ENCODE results near the gene RHOA. TPM values are rescaled to one million over a fixed set of nuclear protein-coding genes. Genes with fewer than 3 reads are reported as not detected.

RHOA gene
- total RNA-seq, 4 donors from 2014 or later: 244 to 411 (median 282) TPM

DNA sequence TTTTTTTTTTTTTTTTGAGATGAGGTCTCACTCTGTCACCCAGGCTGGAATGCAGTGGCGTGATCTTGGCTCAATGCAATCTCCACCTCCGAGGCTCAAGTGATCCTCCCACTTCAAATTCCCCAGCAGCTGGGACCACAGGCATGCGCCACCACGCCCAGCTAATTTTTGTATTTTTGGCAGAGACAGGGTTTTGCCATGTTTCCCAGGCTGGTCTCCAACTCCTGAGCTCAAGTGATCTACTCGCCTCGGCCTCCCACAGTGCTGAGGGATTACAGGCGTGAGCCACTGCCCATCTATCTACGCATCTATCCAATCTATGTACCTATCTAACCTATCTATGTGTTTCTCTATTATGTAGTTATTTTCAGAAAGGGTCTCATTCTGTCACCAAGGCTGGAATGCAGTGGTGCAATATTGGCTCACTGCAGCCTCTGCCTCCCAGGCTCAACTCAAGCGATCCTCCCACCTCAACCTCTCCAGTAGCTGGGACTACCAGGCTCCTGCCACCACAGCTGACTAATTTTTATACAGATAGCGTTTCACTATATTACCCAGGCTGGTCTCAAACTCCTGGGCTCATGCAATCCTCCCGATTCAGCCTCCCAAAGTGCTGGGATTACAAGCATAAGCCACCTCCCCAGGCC is 33.4 kb downstream of the RHOA start:
- Histone ChIP-seq H3K4me1 (peaks cover 4 to 19% of the 10 kb centered on the region in 2 donors), H3K9me3 (no peaks in the 10 kb centered on the region), H3K4me3 (peak overlapping the region in 1 of 4 donors; percentile 25), H3K36me3 (peaks cover 0 to 23% of the 10 kb centered on the region in 2 donors), H3K27me3 (no peaks in the 10 kb centered on the region), H3K27ac (peak overlapping the region in 2 of 4 donors; percentile 6 to 42)
- in situ Hi-C loops (cut with MboI; ENCODE audit: low sequenced_read_pairs in 4 of 4) (no loop called here), intact Hi-C loops (cut with DNase I; ENCODE audit: low total_unique reads) (no loop called here)
- TF ChIP-seq, protein P1, sequence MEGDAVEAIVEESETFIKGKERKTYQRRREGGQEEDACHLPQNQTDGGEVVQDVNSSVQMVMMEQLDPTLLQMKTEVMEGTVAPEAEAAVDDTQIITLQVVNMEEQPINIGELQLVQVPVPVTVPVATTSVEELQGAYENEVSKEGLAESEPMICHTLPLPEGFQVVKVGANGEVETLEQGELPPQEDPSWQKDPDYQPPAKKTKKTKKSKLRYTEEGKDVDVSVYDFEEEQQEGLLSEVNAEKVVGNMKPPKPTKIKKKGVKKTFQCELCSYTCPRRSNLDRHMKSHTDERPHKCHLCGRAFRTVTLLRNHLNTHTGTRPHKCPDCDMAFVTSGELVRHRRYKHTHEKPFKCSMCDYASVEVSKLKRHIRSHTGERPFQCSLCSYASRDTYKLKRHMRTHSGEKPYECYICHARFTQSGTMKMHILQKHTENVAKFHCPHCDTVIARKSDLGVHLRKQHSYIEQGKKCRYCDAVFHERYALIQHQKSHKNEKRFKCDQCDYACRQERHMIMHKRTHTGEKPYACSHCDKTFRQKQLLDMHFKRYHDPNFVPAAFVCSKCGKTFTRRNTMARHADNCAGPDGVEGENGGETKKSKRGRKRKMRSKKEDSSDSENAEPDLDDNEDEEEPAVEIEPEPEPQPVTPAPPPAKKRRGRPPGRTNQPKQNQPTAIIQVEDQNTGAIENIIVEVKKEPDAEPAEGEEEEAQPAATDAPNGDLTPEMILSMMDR (IDR thresholded peaks at IDR 0.05 in 4 of 5, conservative IDR thresholded peaks at IDR 0.05 in 1 of 5): no peak
- no peak for TF ChIP-seq POLR2A (IDR thresholded peaks at IDR 0.05)
- ATAC-seq: peak; percentile 23 to 31
- peak; percentile 8 to 41 for DNase-seq

DNA sequence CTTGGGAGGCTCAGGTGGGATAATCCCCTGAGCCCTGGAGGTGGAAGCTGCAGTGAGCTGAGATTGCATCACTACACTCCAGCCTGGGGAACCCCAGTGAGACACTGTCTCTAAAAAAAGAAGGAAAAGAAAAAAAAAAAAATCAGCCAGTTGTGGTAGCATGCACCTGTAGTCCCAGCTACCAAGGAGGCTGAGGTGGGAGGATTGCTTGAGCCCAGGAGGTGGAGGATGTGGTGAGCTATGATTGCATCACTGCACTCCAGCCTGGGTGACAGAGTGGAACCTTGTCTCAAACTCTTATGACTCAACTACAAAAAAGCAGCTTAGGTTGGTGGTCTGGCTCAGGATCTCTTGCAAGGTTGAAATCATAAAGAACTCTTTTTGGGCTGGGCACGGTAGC is 34.3 kb downstream of the RHOA start:
- Histone ChIP-seq H3K27me3 (no peaks in the 10 kb centered on the region), H3K4me3 (no peak overlapping the region), H3K9me3 (no peaks in the 10 kb centered on the region), H3K36me3 (peaks cover 0 to 30% of the 10 kb centered on the region in 2 donors), H3K4me1 (peaks cover 0 to 19% of the 10 kb centered on the region in 2 donors), H3K27ac (peak overlapping the region in 1 of 4 donors; percentile 12)
- in situ Hi-C loops (cut with MboI; ENCODE audit: low sequenced_read_pairs in 4 of 4) (no loop called here), intact Hi-C loops (cut with DNase I; ENCODE audit: low total_unique reads) (no loop called here)
- ATAC-seq: peak in 1 of 2 donors; percentile 12
- no peak for DNase-seq
- TF ChIP-seq POLR2A (IDR thresholded peaks at IDR 0.05): no peak
- TF ChIP-seq, protein P1 (IDR thresholded peaks at IDR 0.05 in 4 of 5, conservative IDR thresholded peaks at IDR 0.05 in 1 of 5): no peak

DNA sequence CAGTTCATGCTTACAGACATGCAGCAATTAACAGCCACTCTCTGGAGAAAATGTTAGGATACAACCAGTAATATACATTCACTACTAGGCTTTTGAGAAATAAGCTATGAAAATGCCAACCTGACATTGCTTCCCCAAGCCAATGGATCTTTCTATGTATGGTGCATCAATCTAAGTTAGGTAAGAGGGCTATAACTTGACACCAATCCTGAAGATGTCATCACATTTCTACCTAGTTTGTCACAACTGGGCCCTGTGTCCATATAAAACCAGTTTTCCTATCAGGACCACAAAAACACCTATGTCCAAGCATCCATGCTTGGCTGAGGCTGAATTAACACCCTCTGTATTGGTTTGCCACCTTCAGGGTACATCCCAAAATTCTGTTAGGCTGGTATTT is 39.8 kb downstream of the RHOA start:
- H3K4me3 ChIP-seq: no peak overlapping the region
- no peaks in the 10 kb centered on the region for H3K27me3 ChIP-seq
- ATAC-seq (no peak), DNase-seq (no peak)
- no peak overlapping the region for H3K27ac ChIP-seq
- in situ Hi-C loops (cut with MboI; ENCODE audit: low sequenced_read_pairs in 4 of 4) (no loop called here), intact Hi-C loops (cut with DNase I; ENCODE audit: low total_unique reads) (no loop called here)
- no peaks in the 10 kb centered on the region for H3K9me3 ChIP-seq
- no peak for TF ChIP-seq POLR2A (IDR thresholded peaks at IDR 0.05)
- TF ChIP-seq, protein P1 (IDR thresholded peaks at IDR 0.05 in 4 of 5, conservative IDR thresholded peaks at IDR 0.05 in 1 of 5): no peak
- peaks cover 0 to 3% of the 10 kb centered on the region in 2 donors for H3K4me1 ChIP-seq
- H3K36me3 ChIP-seq: peaks cover 0 to 63% of the 10 kb centered on the region in 2 donors

DNA sequence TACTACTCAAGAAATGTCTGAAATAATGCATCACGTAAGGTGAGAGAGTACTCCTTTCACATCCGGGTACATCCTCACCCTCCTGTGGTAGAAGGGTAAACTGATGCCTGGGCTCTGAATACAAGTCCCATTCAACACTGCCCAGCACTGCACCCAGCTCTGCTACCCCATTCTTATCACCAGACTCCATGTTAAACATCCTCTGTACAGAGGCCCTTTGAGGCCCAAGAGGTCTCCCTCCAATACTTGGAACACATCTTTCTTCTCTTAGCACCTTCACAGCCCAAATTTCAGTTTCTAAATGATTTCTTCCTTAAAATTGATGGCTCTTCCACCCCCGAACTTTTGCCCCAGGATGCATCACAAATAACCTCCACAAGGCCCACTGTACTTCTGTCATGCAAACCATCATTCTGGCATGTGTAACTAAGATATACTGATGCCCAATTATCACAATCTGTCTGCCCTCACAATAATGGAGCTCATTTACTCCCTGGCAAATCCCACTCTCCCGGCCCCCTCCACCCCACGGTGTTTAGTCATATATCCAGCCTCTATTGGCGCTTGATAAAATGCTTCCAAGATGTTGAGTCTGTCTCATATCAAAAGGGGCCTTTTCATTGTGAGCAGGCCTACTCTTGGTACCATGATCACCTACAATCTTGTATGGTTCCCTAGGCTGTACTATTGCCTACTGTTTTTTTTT is 41.0 kb downstream of the RHOA start:
- no peaks in the 10 kb centered on the region for H3K27me3 ChIP-seq
- H3K4me3 ChIP-seq: no peak overlapping the region
- DNase-seq (no peak), ATAC-seq (no peak)
- in situ Hi-C loops (cut with MboI; ENCODE audit: low sequenced_read_pairs in 4 of 4): no loop called here
- peaks cover 0 to 3% of the 10 kb centered on the region in 2 donors for H3K4me1 ChIP-seq
- H3K27ac ChIP-seq: no peak overlapping the region
- H3K36me3 ChIP-seq: peaks cover 0 to 75% of the 10 kb centered on the region in 2 donors
- intact Hi-C loops (cut with DNase I; ENCODE audit: low total_unique reads): no loop called here
- TF ChIP-seq, protein P1 (IDR thresholded peaks at IDR 0.05 in 4 of 5, conservative IDR thresholded peaks at IDR 0.05 in 1 of 5): no peak
- no peak for TF ChIP-seq POLR2A (IDR thresholded peaks at IDR 0.05)
- H3K9me3 ChIP-seq: no peaks in the 10 kb centered on the region

All from gastrocnemius medialis (tissue), 4 donors.